Measurements from ENCODE around the gene EAPP. TPM values are rescaled to one million over a fixed set of nuclear protein-coding genes. Genes with fewer than 3 reads are reported as not detected.
"Not testable (repeated sequence)": the region's sequence is repeated elsewhere in the genome, so short reads cannot be mapped to it uniquely, and the experiment has no call there.

EAPP gene
- polyA plus RNA-seq, 10 donors, result 29.4 to 34.8 (median 31.5) TPM

GRCh38 chr14:34496007-34496678 is 43.4 kb downstream of the EAPP start:
- DNase-seq, result peak in 2 of 3 donors; percentile 15 to 17

GRCh38 chr14:34489324-34489723 is 50.2 kb downstream of the EAPP start:
- no peak for DNase-seq

- no peak for DNase-seq
Measured at GRCh38 chr14:34488528-34488927, 51.0 kb downstream of the EAPP start.

GRCh38 chr14:34484726-34485125 is 54.8 kb downstream of the EAPP start:
- no peak for DNase-seq

- DNase-seq, result no peak
Measured at GRCh38 chr14:34482463-34482862, 57.0 kb downstream of the EAPP start.

GRCh38 chr14:34479694-34480093 is 59.8 kb downstream of the EAPP start:
- DNase-seq, result no peak

GRCh38 chr14:34478261-34478660 is 61.2 kb downstream of the EAPP start:
- no peak for DNase-seq

GRCh38 chr14:34476036-34476435 is 63.5 kb downstream of the EAPP start:
- DNase-seq, result not testable (repeated sequence)

- no peak for DNase-seq
Measured at GRCh38 chr14:34475163-34475562, 64.3 kb downstream of the EAPP start.

GRCh38 chr14:34474187-34474679 is 65.3 kb downstream of the EAPP start:
- no peak for DNase-seq

- DNase-seq, result no peak
Measured at GRCh38 chr14:34472706-34473279, 66.7 kb downstream of the EAPP start.

- no peak for DNase-seq
Measured at GRCh38 chr14:34470319-34470718, 69.2 kb downstream of the EAPP start.

GRCh38 chr14:34466691-34467090 is 72.8 kb downstream of the EAPP start:
- DNase-seq, result no peak

Other genes with a start within 250 kb of the EAPP start
- gene SPTSSA, start 77.5 kb downstream of the EAPP start, polyA plus RNA-seq (ENCODE audit: insufficient read length in 10 of 10), result 10 to 100 TPM; 21.6 to 33.7 (median 25.0) TPM
- gene SNX6, start 90.4 kb upstream of the EAPP start, polyA plus RNA-seq (ENCODE audit: insufficient read length in 10 of 10), result 10 to 100 TPM; 69.8 to 85.4 (median 79.5) TPM
- 1,000 to 10,000 TPM in 2 of 10 donors, 100 to 1,000 TPM in 8; 482 to 1,171 (median 692) TPM for gene CFL2, start 174.9 kb upstream of the EAPP start, polyA plus RNA-seq (ENCODE audit: insufficient read length in 10 of 10)

Measured in muscle of back (tissue), 11 donors.